22Rv1 (cell line): ENCODE results near the gene HTR1E.

Source experiments
- ZFX ChIP-seq: fragments of 450-650 bp; IDR thresholded peaks from 2 replicates; pipeline ENCODE4 v1.6.1; 2017; ENCODE audit warnings: antibody characterized with exemption, borderline replicate concordance
- TF ChIP-seq, protein P1 (sequence below): fragments of 450-650 bp; IDR thresholded peaks from 2 replicates; pipeline ENCODE4 v1.5.1; 2017; ENCODE audit warnings: mild to moderate bottlenecking

DNA sequence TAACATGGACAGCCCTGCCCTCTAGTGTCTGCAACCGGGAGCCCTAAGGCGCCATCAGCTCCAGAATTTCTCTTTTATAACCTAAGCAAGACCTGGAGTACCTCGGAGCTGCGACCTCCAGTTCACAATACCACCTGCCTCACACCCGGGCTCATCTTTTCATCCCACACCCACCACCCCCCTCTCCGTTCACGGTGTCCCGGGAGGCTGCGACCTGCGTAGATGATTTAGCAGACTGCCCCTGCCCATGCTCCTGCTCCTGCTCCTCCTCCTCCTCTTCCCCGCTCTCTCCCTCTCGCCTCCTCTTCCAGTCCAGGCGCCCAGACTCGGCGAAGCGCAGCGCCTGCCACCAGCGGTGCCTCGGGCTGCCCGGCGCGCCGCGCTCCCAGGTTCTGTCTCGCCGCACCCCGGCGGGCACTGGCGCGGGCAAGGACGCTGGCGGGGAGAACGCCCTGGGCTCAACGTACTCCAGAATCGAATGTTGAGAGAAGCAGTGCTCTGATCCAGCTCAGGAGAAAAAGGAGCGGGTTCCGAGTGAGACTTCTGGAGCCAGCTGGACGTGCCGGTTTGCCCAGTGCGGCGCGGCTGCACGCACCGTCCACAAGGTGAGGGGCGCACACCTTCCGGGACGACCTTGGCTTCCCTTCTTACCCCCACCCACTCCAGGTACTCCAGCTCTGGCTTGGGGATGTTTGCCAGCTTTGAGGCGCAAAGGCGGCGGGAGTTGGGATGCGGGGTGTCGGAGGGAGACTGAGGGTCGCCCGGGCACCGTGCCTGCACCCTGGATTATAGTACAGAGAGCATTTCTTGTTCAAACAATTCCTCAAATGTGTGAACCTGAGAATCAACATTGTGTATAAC lies at the start of gene HTR1E:
- TF ChIP-seq, protein P1, sequence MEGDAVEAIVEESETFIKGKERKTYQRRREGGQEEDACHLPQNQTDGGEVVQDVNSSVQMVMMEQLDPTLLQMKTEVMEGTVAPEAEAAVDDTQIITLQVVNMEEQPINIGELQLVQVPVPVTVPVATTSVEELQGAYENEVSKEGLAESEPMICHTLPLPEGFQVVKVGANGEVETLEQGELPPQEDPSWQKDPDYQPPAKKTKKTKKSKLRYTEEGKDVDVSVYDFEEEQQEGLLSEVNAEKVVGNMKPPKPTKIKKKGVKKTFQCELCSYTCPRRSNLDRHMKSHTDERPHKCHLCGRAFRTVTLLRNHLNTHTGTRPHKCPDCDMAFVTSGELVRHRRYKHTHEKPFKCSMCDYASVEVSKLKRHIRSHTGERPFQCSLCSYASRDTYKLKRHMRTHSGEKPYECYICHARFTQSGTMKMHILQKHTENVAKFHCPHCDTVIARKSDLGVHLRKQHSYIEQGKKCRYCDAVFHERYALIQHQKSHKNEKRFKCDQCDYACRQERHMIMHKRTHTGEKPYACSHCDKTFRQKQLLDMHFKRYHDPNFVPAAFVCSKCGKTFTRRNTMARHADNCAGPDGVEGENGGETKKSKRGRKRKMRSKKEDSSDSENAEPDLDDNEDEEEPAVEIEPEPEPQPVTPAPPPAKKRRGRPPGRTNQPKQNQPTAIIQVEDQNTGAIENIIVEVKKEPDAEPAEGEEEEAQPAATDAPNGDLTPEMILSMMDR, result peak; percentile 80
- no peak for TF ChIP-seq ZFX
